GM12874 (cell line): Measurements from ENCODE around the gene RETREG2.
A peak's percentile ranks its signal among the peaks of the same experiment; 100 is the strongest.

Source experiments
- CTCF ChIP-seq: IDR thresholded peaks from 2 replicates; pipeline ENCODE4 v1.5.1; 2011; ENCODE audit warnings: low read depth, mild to moderate bottlenecking, control low read depth, low read length, moderate library complexity; ENCODE audit not compliant: insufficient read depth

The RETREG2 gene

GRCh38 chr2:219160186-219161017 is 17.7 kb upstream of the RETREG2 start, which contains the start of gene NHEJ1:
TSS of gene NHEJ1 (minus strand) at chr2:219160815. CDS start at chr2:219158362, 2,453 bp downstream.
- TF ChIP-seq CTCF, result peak; percentile 98

- no peak for TF ChIP-seq CTCF
Observed at GRCh38 chr2:219161097-219161496, 17.0 kb upstream of the RETREG2 start.

GRCh38 chr2:219163156-219163555 is 14.9 kb upstream of the RETREG2 start:
- no peak for TF ChIP-seq CTCF

- no peak for TF ChIP-seq CTCF
Observed at GRCh38 chr2:219165058-219165911, 12.8 kb upstream of the RETREG2 start.

GRCh38 chr2:219167997-219168396 is 10.1 kb upstream of the RETREG2 start:
- TF ChIP-seq CTCF, result no peak

- no peak for TF ChIP-seq CTCF
Observed at GRCh38 chr2:219168526-219168925, 9.5 kb upstream of the RETREG2 start.

- TF ChIP-seq CTCF, result no peak
Observed at GRCh38 chr2:219168932-219169331, 9.1 kb upstream of the RETREG2 start.
